BE2C (cell line): ENCODE results near the gene TESMIN.

Source experiments
- DNase-seq: peaks from one replicate; pipeline ENCODE4 v3.0.0-alpha.2; 2020
- H3K27me3 ChIP-seq: fragments of 250-450 bp; sonication (Bioruptor Pico); 2 replicates; pipeline ENCODE4 v1.5.1; 2020; ENCODE audit warnings: mild to moderate bottlenecking
- H3K36me3 ChIP-seq: fragments of 250-450 bp; sonication (Bioruptor Pico); 2 replicates; pipeline ENCODE4 v1.5.1; 2020; ENCODE audit warnings: mild to moderate bottlenecking
- H3K4me1 ChIP-seq: fragments of 250-450 bp; sonication (Bioruptor Pico); 2 replicates; pipeline ENCODE4 v1.5.1; 2020
- H3K4me3 ChIP-seq: 2 replicates; pipeline ENCODE4 v1.5.1; 2011; ENCODE audit warnings: low read depth, low read length
- H3K9me3 ChIP-seq: fragments of 250-450 bp; sonication (Bioruptor Pico); 2 replicates; pipeline ENCODE4 v1.5.1; 2020
- CTCF ChIP-seq: IDR thresholded peaks from 2 replicates; pipeline ENCODE4 v1.5.1; 2012; ENCODE audit warnings: mild to moderate bottlenecking, low read depth, low read length

TESMIN gene

GRCh38 chr11:68757711-68758110 is 6.4 kb upstream of the TESMIN start:
- no peak overlapping the region for H3K4me3 ChIP-seq
- peaks cover 11% of the 10 kb centered on the region for H3K4me1 ChIP-seq
- no peak for TF ChIP-seq CTCF
- DNase-seq = no peak
- no peaks in the 10 kb centered on the region for H3K27me3 ChIP-seq
- no peaks in the 10 kb centered on the region for H3K9me3 ChIP-seq
- peaks cover 11% of the 10 kb centered on the region for H3K36me3 ChIP-seq

- Histone ChIP-seq H3K9me3 (no peaks in the 10 kb centered on the region), H3K27me3 (no peaks in the 10 kb centered on the region), H3K4me1 (peaks cover 11% of the 10 kb centered on the region), H3K36me3 (peaks cover 8% of the 10 kb centered on the region), H3K4me3 (no peak overlapping the region)
- TF ChIP-seq CTCF = no peak
- no peak for DNase-seq
Measured at GRCh38 chr11:68756171-68756766, 4.9 kb upstream of the TESMIN start.

GRCh38 chr11:68753300-68753699 is 2.0 kb upstream of the TESMIN start:
- H3K4me1 ChIP-seq = peaks cover 19% of the 10 kb centered on the region
- no peaks in the 10 kb centered on the region for H3K27me3 ChIP-seq
- no peaks in the 10 kb centered on the region for H3K9me3 ChIP-seq
- no peak overlapping the region for H3K4me3 ChIP-seq
- H3K36me3 ChIP-seq = no peaks in the 10 kb centered on the region; the same call in 1 of the 2 replicates
- no peak for DNase-seq
- TF ChIP-seq CTCF = no peak

DNA sequence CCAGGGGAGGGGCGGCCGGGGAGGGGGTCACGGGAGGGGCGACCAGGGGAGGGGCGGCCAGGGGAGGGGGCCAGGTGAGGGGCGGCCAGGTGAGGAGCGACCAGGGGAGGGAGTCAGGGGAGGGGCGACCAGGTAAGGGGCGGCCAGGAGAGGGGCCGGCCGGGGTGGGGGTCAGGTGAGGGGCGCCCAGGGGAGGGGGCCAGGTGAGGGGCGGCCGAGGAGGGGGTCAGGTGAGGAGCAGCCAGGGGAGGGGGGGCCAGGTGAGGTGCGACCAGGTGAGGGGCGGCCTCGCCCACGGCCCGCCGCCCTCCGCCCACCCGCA is 355 bp downstream of the TESMIN start:
- no peak for DNase-seq
- Histone ChIP-seq H3K4me1 (peaks cover 20% of the 10 kb centered on the region), H3K4me3 (peak overlapping the region; percentile 39; the same call in 1 of the 2 replicates), H3K9me3 (no peaks in the 10 kb centered on the region), H3K27me3 (no peaks in the 10 kb centered on the region), H3K36me3 (no peaks in the 10 kb centered on the region)
- no peak for TF ChIP-seq CTCF

DNA sequence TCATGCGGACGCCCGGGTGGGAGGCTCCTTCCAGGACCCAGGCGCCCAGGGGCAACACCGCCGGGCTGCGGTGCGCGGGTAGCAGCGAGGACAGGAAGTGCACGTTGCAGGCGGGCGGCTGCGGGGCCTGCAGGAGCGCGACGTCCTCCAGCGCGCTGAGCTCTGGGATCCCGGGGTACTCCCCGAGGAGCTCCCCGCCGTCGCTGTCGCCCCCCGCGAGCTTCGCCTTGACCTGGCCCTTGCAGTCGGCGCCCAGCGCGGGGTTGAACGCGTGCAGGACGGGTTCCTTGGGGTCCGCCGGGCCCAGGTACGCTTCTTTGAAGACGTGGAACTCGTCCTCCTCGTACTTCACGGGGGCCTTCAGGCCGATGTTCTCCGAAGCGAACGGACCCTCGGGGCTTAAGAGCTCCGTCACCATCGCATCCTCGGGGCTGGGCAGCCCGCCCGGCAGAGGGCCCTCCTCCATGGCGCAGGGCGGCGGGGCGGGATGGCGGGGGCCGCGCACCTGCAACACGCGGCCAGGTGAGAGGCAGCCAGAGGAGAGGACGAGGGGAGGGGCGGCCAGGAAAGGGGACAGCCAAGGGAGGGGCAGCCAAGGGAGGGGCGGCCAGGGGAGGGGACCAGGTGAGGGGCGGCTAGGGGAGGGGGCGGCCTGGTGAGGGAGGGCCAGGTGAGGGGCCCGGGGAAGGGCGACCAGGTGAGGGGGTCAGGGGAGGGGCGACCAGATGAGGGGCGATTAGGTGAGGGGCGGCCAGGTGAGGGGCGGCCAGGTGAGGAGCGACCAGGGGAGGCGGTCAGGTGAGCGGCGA is 921 bp downstream of the TESMIN start:
- TF ChIP-seq CTCF = no peak
- H3K4me1 ChIP-seq = peaks cover 20% of the 10 kb centered on the region
- no peaks in the 10 kb centered on the region for H3K27me3 ChIP-seq
- no peaks in the 10 kb centered on the region for H3K36me3 ChIP-seq
- H3K4me3 ChIP-seq = no peak overlapping the region
- DNase-seq = no peak
- H3K9me3 ChIP-seq = no peaks in the 10 kb centered on the region
